ENCODE results near the gene GPD2. TPM values are rescaled to one million over a fixed set of nuclear protein-coding genes. Genes with fewer than 3 reads are reported as not detected.
"Not testable (repeated sequence)": the region's sequence is repeated elsewhere in the genome, so short reads cannot be mapped to it uniquely, and the experiment has no call there.

The GPD2 gene
- polyA plus RNA-seq, 1 donor from 2014 or later, result 6.5 TPM

DNA sequence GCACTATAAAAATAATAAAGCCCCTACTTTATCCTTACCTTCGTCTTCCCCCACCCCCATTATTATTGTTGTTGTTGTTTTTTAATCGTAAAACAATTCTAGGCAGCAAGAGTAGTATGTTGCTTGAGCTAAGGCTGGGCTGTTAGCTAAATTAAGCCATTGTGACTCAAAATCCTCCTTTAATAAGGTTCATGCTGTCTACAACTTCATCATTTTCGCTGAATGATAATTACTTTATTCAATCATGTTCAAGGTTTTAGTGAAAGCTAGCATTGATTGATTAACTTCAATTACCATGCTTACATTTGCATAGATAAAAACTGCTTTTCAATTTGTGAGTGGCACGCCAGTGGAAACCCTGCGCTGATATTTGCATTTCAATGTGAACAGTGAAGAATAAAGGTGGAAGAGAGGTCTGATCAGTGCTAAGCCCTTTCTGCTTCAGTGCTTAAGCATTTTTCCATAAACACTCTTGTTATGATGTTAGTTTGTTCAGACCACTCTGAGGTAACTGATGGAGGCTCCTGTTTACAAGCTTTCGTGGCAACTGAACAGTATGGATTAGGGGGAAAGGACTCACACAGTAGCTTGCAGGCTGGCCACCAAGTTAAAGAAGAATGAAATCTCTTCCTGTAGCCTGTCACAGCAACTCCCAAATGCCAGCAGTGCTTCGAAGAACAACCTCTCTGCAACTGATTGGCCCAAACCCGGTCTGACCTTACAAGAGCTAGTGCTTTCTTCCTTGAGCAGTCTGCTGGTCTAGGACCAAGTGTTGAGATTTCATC, 156.8 kb downstream of the GPD2 start:
- H3K27me3 Mint-ChIP-seq, result no peaks in the 10 kb centered on the region
- H3K27ac Mint-ChIP-seq, result no peak overlapping the region
- H3K4me1 Mint-ChIP-seq, result peaks cover 0 to 2% (median 0%) of the 10 kb centered on the region in 3 donors
- H3K4me3 Mint-ChIP-seq, result no peak overlapping the region
- H3K9me3 Mint-ChIP-seq, result no peaks in the 10 kb centered on the region
- H3K36me3 Mint-ChIP-seq, result no peaks in the 10 kb centered on the region

DNA sequence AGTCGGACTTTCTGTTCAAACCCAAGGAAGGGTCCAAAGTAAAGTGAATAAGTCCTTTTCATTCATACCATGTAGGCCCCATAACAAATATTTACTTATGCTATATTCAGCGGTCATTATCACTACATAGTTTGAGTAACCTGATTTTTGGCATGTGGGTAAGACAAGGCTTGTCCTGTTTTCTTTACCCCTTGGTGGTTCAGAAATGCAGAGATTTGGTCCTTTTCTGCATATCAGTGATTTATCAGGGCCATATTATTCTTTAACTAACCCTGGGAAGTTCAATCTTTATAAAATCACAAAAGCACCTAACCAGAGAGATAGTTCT, 157.4 kb downstream of the GPD2 start:
- Mint-ChIP-seq H3K27me3 (no peaks in the 10 kb centered on the region), H3K9me3 (no peaks in the 10 kb centered on the region), H3K4me3 (no peak overlapping the region), H3K4me1 (peaks cover 0 to 2% (median 0%) of the 10 kb centered on the region in 3 donors), H3K27ac (no peak overlapping the region), H3K36me3 (no peaks in the 10 kb centered on the region)

DNA sequence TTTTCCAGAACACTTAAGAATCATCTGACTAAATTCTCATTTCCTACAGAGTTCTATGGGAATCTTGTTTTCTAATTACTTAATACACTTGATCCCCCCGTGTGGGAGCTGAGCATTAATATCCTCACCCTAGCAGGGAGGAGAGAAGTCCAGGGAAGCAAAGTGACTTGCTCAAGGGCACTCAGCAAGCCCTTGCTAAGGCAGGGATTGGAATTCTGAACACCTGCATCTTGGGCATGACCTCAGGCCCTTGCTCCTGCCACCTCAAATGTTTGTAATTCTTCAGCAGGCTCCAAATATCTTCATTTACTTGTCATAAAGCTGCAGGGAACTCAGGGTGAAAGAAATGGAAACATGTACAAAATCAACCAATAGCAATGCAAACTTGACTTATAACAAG, 162.4 kb downstream of the GPD2 start:
- Mint-ChIP-seq H3K4me1 (no peaks in the 10 kb centered on the region), H3K27me3 (peaks cover 2% of the 10 kb centered on the region), H3K27ac (no peak overlapping the region), H3K9me3 (no peaks in the 10 kb centered on the region), H3K36me3 (peaks cover 1% of the 10 kb centered on the region), H3K4me3 (no peak overlapping the region)

DNA sequence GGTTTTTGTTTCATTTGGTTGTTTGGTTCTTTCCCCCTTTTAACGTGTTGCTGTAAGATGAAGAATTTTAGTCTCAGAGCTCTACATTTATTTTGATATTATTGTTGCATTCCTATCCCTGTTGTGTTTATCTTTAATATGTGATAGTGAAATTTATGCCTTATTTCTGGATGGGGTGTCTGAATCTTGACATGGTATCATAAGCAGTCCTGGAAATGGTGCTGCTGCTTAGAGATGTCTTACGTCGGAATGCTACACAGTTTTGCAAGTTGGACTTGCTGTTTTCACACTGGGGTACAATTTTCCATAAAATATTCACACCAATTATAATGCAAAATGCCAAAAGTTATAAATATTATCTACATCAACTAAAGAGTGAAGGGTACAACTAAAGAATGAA, 164.0 kb downstream of the GPD2 start:
- peaks cover 2% of the 10 kb centered on the region for H3K27me3 Mint-ChIP-seq
- H3K36me3 Mint-ChIP-seq, result peaks cover 1% of the 10 kb centered on the region
- H3K27ac Mint-ChIP-seq, result no peak overlapping the region
- H3K9me3 Mint-ChIP-seq, result no peaks in the 10 kb centered on the region
- no peak overlapping the region for H3K4me3 Mint-ChIP-seq
- no peaks in the 10 kb centered on the region for H3K4me1 Mint-ChIP-seq

DNA sequence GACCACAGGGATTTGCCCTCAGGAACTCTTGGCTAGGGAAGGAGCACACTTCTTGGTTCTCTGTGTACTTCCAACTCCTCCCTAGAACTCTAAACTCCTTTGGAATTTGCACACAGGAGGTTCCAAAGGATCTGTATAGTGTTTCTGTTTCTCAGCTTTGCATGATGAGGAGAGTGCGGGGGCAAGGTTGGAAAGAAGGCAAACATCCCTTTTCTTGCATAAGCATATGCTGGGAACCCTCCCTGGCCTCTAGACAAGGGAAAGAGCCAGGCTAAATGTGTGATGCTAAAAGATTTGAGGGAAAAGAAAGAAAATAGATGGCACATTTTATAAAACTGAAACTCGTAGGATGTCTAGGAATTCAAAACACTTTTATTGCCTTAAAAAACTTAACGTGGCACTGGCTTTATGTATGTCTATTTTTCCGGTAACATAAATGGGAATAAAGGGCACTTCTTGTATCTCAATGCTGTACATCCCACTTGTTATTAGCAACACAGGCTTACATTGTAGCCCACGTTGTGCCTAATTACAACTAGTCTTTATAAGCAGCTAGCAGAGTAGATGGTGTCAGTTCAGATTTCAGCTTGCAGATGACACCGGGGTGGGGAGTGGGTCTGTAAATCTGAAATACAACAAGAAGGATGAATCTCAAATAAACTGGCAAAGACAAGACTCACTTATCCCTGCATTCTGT, 165.8 kb downstream of the GPD2 start:
- Mint-ChIP-seq H3K4me3 (no peak overlapping the region), H3K27ac (no peak overlapping the region)

DNA sequence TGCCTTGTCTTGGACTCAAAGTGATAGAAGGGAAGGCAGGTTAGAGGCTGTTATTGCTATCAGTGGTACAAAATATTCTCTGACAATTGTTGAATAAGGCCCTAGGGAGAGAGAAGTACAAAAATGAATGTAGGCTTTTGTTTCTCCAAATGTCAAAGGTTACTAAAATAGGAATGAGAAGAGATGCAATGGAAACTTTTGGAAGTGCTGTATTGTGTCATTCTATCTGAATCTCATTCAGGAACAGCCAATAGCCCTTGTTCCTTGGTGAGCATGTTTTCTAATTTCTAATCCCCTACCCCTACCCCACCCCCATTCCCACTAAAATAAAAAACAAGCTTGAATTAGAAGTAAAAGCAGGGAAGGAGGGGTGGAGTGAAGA, 166.4 kb downstream of the GPD2 start:
- Mint-ChIP-seq H3K27ac (no peak overlapping the region), H3K4me3 (no peak overlapping the region), H3K36me3 (peaks cover 1% of the 10 kb centered on the region), H3K27me3 (peaks cover 2% of the 10 kb centered on the region), H3K4me1 (no peaks in the 10 kb centered on the region), H3K9me3 (peaks cover 0 to 2% (median 0%) of the 10 kb centered on the region in 3 donors)

More for the DNA sequence above, 165.8 kb downstream of the GPD2 start:
- H3K4me1 Mint-ChIP-seq, result no peaks in the 10 kb centered on the region
- H3K27me3 Mint-ChIP-seq, result peaks cover 2% of the 10 kb centered on the region
- peaks cover 0 to 2% (median 0%) of the 10 kb centered on the region in 3 donors for H3K9me3 Mint-ChIP-seq
- peaks cover 1% of the 10 kb centered on the region for H3K36me3 Mint-ChIP-seq

DNA sequence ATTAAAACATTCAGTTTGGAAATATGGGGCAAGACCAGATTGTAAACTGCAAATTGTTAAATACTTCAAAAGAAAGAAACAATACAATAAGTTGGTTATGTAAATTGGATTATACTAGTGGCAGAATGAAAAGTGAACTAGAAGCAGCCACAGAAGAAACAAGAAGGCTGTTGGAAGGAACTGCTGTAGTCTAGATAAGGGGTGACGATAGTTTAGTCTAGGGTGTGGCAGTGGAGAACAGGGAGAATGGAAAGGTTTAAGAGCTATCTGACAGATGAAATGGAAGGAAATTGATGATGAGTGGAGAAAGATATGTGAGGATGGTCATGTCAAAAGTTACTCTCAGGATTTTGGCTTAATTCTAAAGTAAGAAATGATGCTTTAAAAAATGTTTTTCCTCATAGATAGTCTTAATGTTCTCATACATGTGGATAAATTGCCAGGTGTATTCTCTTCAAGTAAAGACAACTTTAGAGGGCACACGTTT, 179.7 kb downstream of the GPD2 start:
- no peaks in the 10 kb centered on the region for H3K4me1 Mint-ChIP-seq
- H3K27ac Mint-ChIP-seq, result no peak overlapping the region

DNA sequence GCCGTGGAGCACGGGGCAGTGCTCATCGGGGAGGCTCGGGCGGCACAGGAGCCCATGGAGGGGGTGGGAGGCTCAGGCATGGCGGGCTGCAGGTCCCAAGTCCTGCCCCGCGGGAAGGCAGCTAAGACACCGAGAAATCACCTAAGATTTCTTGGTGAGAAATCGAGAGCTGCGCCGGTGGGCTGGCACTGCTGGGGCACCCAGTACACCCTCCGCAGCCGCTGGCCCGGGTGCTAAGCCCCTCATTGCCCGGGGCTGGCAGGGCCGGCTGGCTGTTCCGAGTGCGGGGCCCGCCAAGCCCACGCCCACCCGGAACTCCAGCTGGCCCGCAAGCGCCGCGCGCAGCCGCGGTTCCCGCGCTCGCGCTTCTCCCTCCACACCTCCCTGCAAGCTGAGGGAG, 181.9 kb downstream of the GPD2 start:
- H3K9me3 Mint-ChIP-seq, H3K4me3 Mint-ChIP-seq, H3K27me3 Mint-ChIP-seq, H3K27ac Mint-ChIP-seq, H3K4me1 Mint-ChIP-seq, H3K36me3 Mint-ChIP-seq: not testable (repeated sequence)

More for the DNA sequence above, 179.7 kb downstream of the GPD2 start:
- Mint-ChIP-seq H3K4me3 (no peak overlapping the region), H3K27me3 (peaks cover 1% of the 10 kb centered on the region), H3K9me3 (peaks cover 0 to 2% (median 0%) of the 10 kb centered on the region in 3 donors), H3K36me3 (no peaks in the 10 kb centered on the region)

DNA sequence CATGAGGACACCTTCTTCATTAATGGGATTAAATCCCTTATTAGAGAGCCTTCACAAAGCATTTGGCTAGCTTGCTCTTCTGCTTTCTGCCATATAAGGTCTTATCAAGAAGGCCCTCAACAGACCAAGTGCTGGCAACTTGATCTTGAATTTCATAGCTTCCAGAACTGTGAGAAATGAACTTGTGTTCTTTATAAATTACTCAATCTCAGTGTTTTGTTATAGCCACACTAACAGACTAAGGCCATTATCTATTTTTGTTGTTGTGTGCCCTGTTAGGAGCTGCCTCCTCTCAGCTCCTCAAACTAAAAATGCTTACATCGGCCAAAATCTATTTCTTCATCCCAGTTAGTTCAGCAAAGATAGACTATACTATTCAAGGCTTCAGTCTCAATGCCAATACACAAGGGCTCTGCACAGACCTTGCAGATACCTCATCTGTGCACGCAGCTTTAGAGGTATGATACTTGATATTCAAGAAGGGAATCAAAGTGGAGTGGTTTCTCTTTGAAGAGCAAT, 182.9 kb downstream of the GPD2 start:
- H3K4me3 Mint-ChIP-seq, result no peak overlapping the region
- H3K27ac Mint-ChIP-seq, result no peak overlapping the region

DNA sequence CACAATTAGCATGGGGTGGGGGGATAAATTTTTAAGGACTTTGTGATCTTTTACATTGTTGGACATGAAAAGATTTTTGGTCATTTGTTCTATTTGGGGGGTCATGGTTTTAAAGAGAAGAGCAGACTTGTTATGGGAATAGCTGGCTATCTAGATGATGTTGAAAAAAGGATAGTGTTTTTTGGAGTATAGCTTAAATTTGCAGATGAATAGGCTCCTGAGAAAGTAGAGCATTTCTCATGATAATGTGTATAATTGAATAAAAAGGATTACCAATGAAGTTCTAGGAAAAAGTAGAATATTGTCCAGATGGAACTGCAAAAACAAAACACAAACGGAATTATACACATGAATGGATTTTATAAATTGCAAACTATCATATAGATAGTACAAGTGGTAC, 186.3 kb downstream of the GPD2 start:
- Mint-ChIP-seq H3K27ac (no peak overlapping the region), H3K9me3 (peaks cover 0 to 10% (median 4%) of the 10 kb centered on the region in 3 donors), H3K27me3 (peaks cover 2% of the 10 kb centered on the region), H3K4me3 (no peak overlapping the region), H3K4me1 (no peaks in the 10 kb centered on the region), H3K36me3 (no peaks in the 10 kb centered on the region)

More for the DNA sequence above, 182.9 kb downstream of the GPD2 start:
- Mint-ChIP-seq H3K27me3 (no peaks in the 10 kb centered on the region), H3K36me3 (no peaks in the 10 kb centered on the region), H3K9me3 (peaks cover 0 to 4% (median 2%) of the 10 kb centered on the region in 3 donors), H3K4me1 (no peaks in the 10 kb centered on the region)

DNA sequence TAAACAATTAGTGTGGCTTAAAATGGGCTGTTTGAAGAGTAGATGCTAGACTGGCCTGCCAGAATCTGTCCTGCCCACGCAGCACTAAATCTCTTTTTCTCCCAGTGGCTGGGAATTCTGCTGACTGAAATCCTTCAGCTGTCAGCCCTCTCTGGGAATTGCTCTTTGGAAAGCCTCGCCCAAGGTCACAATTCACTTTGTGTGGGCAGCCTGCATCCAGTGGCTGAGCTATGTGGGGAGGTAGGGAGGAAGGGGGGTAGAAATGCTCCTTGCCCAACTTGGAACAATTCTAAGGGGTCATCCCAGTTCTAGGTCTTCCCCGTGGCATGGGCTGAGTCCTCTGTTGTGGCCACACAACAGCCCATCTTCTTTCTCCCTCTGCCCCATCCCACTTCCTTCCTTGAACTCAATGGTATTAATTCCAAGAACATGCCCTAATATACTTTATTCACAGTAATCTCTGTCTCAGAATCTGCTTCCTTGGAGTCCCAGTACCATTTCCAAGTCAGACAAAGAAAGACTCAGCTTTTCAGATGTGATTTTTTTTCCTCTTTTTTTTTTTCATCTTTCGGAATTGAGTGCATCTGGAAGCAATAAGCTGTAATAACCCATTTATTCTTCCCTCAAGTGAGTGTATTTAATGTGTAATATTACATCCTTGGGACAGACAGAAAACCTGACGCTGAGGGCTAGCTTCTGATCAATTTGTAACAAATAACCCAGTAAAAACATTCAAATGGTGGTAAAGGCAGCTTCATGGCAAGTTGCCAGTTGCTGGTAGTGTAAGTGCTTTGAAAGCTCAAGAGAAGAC, 189.4 kb downstream of the GPD2 start:
- peaks cover 2% of the 10 kb centered on the region for H3K27me3 Mint-ChIP-seq
- no peaks in the 10 kb centered on the region for H3K36me3 Mint-ChIP-seq
- H3K4me1 Mint-ChIP-seq, result no peaks in the 10 kb centered on the region
- H3K27ac Mint-ChIP-seq, result no peak overlapping the region
- peaks cover 0 to 10% (median 4%) of the 10 kb centered on the region in 3 donors for H3K9me3 Mint-ChIP-seq
- H3K4me3 Mint-ChIP-seq, result no peak overlapping the region

DNA sequence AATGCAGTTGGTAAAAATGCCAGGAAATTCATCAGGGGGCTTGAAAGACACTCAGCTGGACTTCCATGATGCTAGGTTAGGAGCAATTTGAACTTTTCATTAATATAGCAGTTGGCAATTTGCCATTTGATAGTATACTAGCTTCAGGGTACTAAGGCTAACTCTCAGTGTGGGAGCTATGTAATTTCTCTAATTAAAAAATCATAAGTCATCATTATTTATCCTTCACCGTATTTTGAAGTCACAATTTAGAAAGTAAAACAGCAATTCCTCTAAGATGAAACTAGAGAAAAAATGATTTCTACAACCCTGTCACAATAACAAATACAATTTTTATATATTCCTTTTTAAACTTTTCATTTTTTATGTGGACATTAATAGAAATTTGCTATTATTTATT, 190.8 kb downstream of the GPD2 start:
- no peak overlapping the region for H3K27ac Mint-ChIP-seq
- peaks cover 2% of the 10 kb centered on the region for H3K27me3 Mint-ChIP-seq
- H3K9me3 Mint-ChIP-seq, result peaks cover 0 to 6% (median 4%) of the 10 kb centered on the region in 3 donors
- no peak overlapping the region for H3K4me3 Mint-ChIP-seq
- no peaks in the 10 kb centered on the region for H3K36me3 Mint-ChIP-seq
- no peaks in the 10 kb centered on the region for H3K4me1 Mint-ChIP-seq

DNA sequence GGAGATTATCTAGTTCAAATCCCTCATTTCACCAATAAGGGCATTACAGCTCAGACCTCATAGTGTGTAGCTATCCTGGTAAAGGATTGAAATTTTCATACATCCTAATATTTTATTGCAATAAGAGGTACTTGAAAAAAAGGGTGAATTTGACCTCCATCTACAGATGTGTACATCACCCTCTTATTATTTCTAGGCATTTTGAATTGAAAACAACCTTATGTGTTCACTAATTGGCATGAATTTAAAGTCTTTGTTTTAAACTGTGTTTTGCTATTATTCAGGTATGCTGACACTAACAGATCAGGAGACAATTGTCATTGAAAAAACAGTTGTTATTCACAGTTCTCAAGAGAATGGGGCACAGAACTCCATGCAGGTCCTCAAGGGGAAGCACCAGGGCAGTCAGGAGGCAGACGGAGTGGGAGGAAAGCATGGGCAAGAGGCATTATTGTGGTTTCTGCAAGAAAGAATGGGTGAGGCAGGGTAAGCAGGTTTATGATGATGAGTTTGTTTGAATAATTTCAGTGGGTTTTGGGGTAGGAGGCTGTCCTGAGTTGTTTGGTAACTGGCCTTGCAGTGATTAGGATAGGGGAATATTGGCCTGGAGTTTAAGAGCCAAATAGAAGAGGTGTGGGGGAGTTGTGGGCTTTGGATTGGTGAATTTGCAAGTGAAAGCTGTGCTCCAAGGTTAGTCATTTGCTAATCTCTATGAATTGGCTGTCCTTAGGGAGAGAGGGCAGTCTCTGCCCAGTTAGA, 194.6 kb downstream of the GPD2 start:
- H3K4me1 Mint-ChIP-seq, result no peaks in the 10 kb centered on the region
- no peak overlapping the region for H3K27ac Mint-ChIP-seq
- H3K9me3 Mint-ChIP-seq, result no peaks in the 10 kb centered on the region
- H3K36me3 Mint-ChIP-seq, result no peaks in the 10 kb centered on the region
- H3K4me3 Mint-ChIP-seq, result no peak overlapping the region
- H3K27me3 Mint-ChIP-seq, result peaks cover 4% of the 10 kb centered on the region

DNA sequence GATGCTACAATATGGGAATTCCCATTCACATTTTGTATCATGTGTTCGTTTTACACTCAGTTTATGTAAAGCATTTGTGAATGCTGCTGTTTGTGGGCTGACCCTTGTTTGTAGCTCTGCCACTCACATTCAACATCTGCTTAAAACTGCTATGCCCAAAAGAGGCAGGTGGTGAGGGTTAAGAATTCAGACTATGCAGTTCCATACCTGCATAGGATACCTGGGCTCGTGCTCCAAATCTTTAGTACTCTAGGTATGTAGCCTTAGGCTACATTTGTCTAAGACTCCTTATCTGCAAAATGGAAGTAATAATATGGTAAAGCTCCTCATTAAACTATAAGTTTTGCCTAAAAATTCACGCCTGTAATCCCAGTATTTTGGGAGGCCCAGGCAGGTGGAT, 199.5 kb downstream of the GPD2 start:
- H3K4me1 Mint-ChIP-seq, result no peaks in the 10 kb centered on the region
- peaks cover 3 to 7% (median 3%) of the 10 kb centered on the region in 3 donors for H3K9me3 Mint-ChIP-seq
- H3K4me3 Mint-ChIP-seq, result no peak overlapping the region
- H3K27me3 Mint-ChIP-seq, result peaks cover 5% of the 10 kb centered on the region
- H3K36me3 Mint-ChIP-seq, result peaks cover 2% of the 10 kb centered on the region
- H3K27ac Mint-ChIP-seq, result no peak overlapping the region

Measured in IgD-negative memory B cell (primary cell).